ENCODE data around the gene LIF.

Gene LIF

GRCh38 chr22:30262917-30263741 is 16.6 kb upstream of the LIF start:
- DNase-seq (ENCODE audit: low spot score): peak; percentile 80

GRCh38 chr22:30262112-30262511 is 15.6 kb upstream of the LIF start:
- DNase-seq (ENCODE audit: low spot score): no peak

- no peak for DNase-seq (ENCODE audit: low spot score)
Measured at GRCh38 chr22:30261134-30261533, 14.6 kb upstream of the LIF start.

- DNase-seq (ENCODE audit: low spot score): no peak
Measured at GRCh38 chr22:30260682-30261081, 14.1 kb upstream of the LIF start.

- no peak for DNase-seq (ENCODE audit: low spot score)
Measured at GRCh38 chr22:30260276-30260675, 13.7 kb upstream of the LIF start.

DNA sequence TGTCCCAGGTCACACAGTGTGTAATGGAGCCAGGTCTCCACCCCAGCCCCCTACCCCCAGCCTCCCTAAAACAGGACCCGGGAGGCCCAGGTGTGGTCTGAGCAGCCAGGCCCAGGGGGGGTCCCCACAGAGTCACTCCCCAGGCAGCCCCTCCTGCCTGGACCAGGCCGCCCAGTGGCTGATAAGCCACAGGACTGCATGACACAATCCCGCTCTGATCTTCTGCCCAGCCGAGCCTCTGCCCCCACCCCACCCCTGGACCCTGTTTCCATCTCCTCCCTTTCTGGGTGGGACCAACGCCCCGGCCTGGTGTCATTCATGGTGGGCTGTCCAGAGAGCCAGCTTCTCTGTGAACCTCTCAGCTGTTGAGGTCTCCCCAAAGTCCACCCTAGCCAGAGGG is 7.8 kb upstream of the LIF start:
- DNase-seq (ENCODE audit: low spot score): no peak

DNA sequence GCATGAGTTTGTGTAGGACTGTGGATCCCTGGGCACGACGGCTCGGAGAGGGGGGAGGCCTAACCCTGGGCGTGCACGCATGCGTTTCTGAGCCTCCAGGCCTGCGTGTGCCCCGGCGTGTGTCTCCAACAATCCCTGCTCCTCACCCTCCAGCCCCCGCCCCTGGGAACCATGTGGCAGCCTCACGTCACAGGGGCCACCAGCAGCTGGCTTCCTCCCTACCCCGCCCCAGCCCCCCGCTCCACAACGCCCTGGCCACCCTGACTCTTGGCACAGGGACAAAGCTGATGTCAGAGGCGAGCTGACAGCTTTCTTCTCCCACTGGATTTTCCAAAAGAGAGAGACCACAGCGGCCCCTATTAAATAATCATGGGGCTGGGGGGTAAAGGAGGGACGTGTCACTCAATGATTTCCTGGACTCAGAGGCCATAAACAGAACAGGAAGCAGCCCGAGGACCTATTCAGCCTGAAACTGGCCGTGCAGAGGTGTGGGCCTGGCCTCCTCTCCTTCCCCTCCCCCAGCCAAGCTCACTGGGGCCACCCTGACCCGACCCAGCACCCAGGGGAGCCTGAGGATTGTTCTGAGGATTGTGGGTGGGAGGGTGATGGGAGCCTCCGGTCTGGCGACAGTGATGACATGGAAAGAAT is 6.8 kb upstream of the LIF start:
- DNase-seq (ENCODE audit: low spot score): no peak

GRCh38 chr22:30252411-30253204 is 6.0 kb upstream of the LIF start:
- no peak for DNase-seq (ENCODE audit: low spot score)

DNA sequence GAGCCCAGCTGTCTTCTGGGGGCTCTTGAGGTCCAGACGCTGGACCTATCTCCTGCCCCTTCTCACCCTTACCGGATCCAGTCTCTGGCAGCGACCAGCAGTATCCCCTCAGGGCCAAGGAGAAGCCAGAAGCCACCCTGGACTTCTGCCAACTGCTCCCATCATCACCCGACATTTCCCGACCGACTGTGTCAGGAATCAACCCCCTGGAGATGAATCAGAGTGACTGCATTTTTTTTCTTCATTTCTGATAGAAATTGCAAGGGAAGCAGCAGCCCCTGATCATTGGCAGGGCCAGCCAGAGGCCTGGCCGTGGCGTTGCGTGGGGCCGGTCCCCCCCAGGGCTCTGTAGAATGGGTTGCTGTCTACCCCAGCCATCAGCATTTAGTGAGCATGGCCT is 5.2 kb upstream of the LIF start:
- no peak for DNase-seq (ENCODE audit: low spot score)

DNA sequence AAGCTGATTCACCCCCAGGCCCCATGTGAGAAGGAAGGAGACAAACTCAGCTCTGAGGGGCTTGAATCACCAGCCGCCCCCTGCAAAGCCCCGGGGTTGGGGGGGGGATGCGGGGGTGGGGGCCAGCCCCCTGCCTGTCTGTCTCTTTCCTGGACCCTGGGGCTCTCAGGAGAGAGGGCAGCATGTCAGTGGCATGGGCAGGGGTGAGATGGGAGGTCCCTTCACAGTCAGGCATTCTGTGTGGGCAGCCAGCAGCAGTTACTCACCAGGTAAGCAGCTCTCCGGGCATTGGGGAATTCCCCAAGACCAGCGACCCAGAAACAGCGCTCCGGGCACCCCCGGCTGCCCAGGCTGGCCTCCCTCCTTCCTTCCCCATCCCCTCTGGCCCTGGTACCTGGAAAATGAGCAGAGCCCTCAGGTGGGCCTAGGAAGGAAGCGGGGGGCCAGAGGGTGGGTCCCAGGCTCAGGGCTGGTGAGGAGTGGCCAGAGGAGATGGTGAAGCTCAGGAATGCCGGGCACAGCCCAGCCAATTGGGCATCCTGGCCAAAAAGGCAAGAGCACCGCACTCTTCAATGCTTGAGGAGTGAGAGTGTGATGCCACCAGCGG is 4.2 kb upstream of the LIF start:
- DNase-seq (ENCODE audit: low spot score): peak; percentile 66

- DNase-seq (ENCODE audit: low spot score): no peak
Measured at GRCh38 chr22:30250039-30250565, 3.5 kb upstream of the LIF start.

DNA sequence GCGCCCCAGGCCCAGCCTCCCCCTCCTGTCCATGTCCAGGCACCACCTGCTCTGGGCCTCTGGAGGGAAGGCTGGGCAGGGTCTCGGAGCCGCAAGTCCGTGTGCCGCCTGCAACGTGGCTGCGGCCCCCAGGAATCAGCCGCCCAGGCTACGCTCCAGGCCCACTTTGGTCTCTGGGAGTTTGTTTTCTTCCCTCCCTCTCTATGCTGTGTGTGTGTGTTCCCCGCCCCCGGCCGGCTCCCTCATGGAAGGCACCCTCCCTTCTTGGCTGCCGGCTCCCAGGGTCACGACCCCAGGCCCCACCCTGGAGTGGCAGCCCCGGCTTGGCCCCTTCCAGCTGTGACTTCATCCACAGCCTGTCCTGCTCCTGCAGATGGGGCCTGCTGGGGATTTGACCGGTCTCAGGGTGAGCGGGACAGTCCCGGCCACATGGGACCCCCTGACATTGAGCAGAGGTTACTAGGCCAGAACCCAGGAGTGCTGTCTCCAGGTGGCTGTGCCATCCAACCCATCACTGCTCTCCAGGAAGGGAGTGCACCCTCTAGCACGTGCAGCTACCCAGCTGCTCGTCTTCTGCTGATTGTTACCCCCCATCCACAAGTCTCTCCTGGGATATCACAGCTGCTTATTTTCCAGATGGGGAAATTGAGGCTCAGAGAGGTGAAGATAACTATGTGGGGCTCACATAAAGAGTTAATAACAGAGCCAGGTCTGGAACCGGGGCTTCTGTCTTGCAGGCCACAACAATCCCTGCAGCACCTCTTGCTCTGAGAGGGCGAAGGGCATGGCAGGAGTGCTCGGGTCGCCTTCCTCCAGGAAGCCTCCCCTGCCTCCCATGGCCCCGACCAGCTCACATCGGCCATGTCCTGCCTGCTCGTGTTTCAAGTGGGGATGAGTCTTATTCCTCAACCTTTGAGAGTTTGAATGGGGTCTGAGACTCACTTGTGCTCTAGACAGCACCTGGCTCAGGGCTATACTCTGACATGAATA is 2.8 kb upstream of the LIF start:
- DNase-seq (ENCODE audit: low spot score): no peak

GRCh38 chr22:30248484-30248883 is 1.9 kb upstream of the LIF start:
- no peak for DNase-seq (ENCODE audit: low spot score)

GRCh38 chr22:30247974-30248373 is 1.4 kb upstream of the LIF start:
- DNase-seq (ENCODE audit: low spot score): no peak

DNA sequence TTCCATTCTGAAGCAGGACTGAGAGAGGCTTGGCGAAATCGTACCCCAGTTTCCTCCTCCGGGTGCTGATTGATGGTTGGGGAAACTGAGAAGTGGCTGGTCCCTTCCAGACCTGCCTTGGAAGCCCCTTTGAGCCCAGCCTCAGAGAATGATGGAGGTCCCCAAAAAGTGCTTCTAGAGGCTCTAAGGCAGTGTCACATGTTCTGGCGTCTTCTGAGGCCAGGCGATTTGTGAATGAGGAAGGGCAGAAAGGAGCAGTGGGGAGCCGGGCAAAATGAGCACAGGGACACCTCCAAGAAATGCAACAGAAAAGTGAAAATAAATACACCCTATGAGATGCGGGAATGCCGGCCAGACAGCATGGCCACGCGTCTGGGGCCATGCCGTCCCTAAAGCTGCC is 1.0 kb upstream of the LIF start:
- DNase-seq (ENCODE audit: low spot score): no peak

DNA sequence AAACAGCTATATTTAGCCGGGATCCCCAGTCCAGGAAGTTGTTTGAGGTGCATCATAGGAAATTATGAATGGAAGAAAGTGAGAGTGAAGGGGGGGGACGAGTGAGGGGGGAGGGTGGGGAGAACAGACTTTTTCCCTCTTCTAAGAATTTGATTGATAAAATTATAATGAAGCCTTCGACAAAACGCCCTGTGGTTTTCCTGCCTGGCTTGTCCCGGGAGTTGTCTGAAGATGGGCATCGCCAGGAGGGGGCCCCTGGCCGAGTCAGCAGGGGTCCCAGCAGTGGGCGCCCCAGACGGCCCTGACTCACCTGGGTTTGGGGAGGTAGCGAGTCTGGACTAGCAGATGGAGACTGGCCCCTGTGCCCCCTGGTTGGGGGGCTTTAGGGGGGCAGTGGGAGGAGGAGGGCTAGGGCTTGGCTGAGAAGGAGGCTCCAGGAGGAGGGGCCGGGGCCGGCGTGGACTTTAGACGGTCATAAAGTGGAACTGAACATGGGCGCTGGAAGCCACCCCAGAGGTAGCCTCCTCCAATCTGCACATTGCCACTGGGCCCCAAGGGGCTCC is 336 bp upstream of the LIF start:
- DNase-seq (ENCODE audit: low spot score): peak; percentile 62

DNA sequence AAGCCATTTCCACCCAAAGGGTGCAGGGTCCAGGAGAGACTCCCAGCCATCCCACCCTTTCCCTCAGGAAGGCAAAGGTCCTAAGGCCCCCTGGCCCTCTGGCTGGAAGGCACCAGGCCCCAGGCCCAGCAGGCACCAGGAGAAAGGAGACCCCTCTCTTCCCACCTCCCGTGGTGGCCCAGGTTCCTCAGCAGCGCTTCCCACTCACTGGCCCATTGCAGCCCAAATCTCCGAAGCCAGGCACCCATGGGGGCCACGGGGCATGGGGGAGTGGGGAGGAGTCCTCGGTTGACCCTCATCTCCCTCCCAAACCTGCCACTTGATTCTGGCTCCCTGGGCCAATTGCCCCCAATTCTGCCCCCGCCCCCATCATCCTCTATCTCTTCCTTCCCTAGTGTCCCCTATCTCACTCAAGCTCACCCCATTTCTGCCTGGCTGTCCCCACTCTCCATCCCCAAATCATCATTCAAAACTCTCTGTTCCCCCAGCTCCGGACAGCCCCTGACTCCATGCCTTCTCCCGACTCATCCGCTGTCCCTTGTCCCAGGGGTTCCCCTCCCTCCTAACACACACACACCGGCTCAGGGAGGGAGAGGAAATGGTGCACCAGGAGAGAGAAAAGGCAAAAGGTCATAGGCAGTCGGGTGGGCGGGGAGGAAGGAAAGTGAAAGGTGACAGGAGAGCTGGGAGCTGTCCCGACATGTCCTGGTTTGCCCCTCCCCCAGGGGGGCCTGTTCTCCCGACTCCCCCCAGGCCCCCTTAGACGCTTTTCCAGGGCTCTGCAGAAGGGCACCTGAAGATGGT is 1.2 kb downstream of the LIF start:
- no peak for DNase-seq (ENCODE audit: low spot score)

DNA sequence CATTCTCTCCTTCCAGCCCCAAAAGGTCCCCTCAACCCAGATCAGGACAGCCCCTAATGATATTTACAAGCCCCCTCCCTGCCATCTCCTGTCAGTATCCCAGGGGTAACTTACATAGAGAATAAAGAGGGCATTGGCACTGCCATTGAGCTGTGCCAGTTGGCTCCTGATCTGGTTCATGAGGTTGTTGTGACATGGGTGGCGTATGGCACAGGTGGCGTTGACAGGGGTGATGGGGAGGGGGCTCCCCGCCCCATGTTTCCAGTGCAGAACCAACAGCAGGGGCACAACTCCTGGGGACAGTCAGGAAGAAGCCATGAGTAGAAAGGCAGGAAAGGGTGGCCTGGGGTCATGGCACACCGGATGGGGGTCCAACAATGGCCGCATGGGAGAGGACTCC is 1.9 kb downstream of the LIF start:
- no peak for DNase-seq (ENCODE audit: low spot score)

DNA sequence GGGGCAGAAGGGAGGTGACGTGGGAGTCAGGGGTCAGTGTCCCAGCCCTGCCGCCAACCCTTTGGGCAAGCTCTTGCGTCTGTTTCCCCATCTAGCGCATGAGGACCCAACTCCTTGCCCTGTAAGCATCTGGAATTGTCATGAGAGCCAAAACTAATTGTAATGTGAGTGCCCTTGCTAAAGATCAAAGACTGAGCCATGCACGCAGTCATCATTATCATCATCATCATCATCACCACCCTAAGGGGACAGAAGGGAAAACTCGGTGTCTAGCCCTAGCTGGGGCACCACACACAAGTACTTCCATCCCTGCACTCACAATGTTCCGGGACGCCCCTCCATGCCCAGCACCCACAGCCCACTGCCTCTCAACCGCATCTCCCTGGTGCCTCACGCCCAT is 2.5 kb downstream of the LIF start:
- no peak for DNase-seq (ENCODE audit: low spot score)

DNA sequence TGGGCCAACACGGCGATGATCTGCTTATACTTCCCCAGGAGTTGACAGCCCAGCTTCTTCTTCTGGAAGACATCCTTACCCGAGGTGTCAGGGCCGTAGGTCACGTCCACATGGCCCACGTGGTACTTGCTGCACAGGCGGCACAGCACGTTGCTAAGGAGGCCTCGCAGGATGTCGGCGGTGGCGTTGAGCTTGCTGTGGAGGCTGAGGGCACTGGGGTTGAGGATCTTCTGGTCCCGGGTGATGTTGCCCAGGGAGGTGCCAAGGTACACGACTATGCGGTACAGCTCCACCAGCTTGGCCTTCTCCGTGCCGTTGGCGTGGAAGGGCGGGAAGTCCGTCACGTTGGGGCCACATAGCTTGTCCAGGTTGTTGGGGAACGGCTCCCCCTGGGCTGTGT is 2.9 kb downstream of the LIF start:
- no peak for DNase-seq (ENCODE audit: low spot score)

Data from AG20443 (cell line).